SU-DHL-6 (cell line): Measurements from ENCODE around the gene SDC4.

Source experiments
- H2AFZ ChIP-seq: fragments of 200-600 bp; sonication (generic); 2 replicates; pipeline ENCODE4 v1.6.1; 2014; ENCODE audit warnings: low read depth, mild to moderate bottlenecking, moderate library complexity, mixed read lengths, antibody characterized with exemption, low read length; ENCODE audit not compliant: severe bottlenecking
- H3F3A ChIP-seq: fragments of 200-600 bp; shearing (Covaris generic); 2 replicates; pipeline ENCODE4 v1.6.0; 2016; ENCODE audit warnings: antibody characterized with exemption, mild to moderate bottlenecking; ENCODE audit not compliant: insufficient read depth
- H3K27ac ChIP-seq: fragments of 200-600 bp; sonication (generic); 2 replicates; pipeline ENCODE4 v1.5.1; 2016; ENCODE audit warnings: low read depth, mild to moderate bottlenecking, low read length, moderate library complexity, mixed read lengths
- H3K27me3 ChIP-seq: fragments of 200-600 bp; sonication (generic), shearing (Covaris generic); 2 replicates; pipeline ENCODE4 v1.6.0; 2014; ENCODE audit warnings: mild to moderate bottlenecking, low read length
- H3K36me3 ChIP-seq: fragments of 200-600 bp; sonication (generic); 2 replicates; pipeline ENCODE4 v1.6.1; 2014; ENCODE audit warnings: mild to moderate bottlenecking, low read length, mixed read lengths
- H3K4me2 ChIP-seq: fragments of 300-600, 200-600 bp; shearing (Covaris generic), sonication (generic); 2 replicates; pipeline ENCODE4 v1.6.0; 2014; ENCODE audit warnings: low read length, low read depth, mild to moderate bottlenecking; ENCODE audit not compliant: poor library complexity, severe bottlenecking
- H3K4me3 ChIP-seq: fragments of 200-600 bp; sonication (generic); 2 replicates; pipeline ENCODE4 v1.5.1; 2014; ENCODE audit warnings: antibody characterized with exemption, low read length, mild to moderate bottlenecking, mixed read lengths; ENCODE audit not compliant: insufficient read depth, poor library complexity, severe bottlenecking
- H3K79me2 ChIP-seq: fragments of 200-600 bp; sonication (generic); 2 replicates; pipeline ENCODE4 v1.6.1; 2014; ENCODE audit warnings: mild to moderate bottlenecking, low read length, moderate library complexity; ENCODE audit not compliant: insufficient read depth
- H3K9ac ChIP-seq: fragments of 200-600 bp; sonication (generic); 2 replicates; pipeline ENCODE4 v1.7.0; 2014; ENCODE audit warnings: mild to moderate bottlenecking, low read length
- H3K9me2 ChIP-seq: fragments of 200-600 bp; sonication (generic); replicated peaks from 2 replicates; pipeline ENCODE4 v1.6.1; 2014; ENCODE audit warnings: low read length; ENCODE audit not compliant: insufficient read depth
- H3K9me3 ChIP-seq: fragments of 200-600 bp; sonication (generic); 2 replicates; pipeline ENCODE4 v1.6.1; 2014; ENCODE audit warnings: low read length, mixed read lengths; ENCODE audit not compliant: insufficient read depth
- H4K20me1 ChIP-seq: fragments of 200-600 bp; sonication (generic); 2 replicates; pipeline ENCODE4 v1.6.1; 2014; ENCODE audit warnings: low read depth, mild to moderate bottlenecking, antibody characterized with exemption, low read length, moderate library complexity, mixed read lengths
- EZH2phosphoT487 ChIP-seq: fragments of 200-600 bp; sonication (generic), shearing (Covaris generic); conservative IDR thresholded peaks from 2 replicates; pipeline ENCODE4 v1.6.1; 2018; ENCODE audit warnings: mild to moderate bottlenecking, antibody characterized with exemption, low read length, moderate library complexity, mixed read lengths
- TF ChIP-seq, protein P1 (sequence below): fragments of 200-600 bp; sonication (generic); IDR thresholded peaks from one replicate; pipeline ENCODE4 v1.5.1; 2017; ENCODE audit warnings: antibody characterized with exemption, mild to moderate bottlenecking, low read length, moderate library complexity; ENCODE audit not compliant: insufficient read depth, poor library complexity, severe bottlenecking

Gene SDC4

DNA sequence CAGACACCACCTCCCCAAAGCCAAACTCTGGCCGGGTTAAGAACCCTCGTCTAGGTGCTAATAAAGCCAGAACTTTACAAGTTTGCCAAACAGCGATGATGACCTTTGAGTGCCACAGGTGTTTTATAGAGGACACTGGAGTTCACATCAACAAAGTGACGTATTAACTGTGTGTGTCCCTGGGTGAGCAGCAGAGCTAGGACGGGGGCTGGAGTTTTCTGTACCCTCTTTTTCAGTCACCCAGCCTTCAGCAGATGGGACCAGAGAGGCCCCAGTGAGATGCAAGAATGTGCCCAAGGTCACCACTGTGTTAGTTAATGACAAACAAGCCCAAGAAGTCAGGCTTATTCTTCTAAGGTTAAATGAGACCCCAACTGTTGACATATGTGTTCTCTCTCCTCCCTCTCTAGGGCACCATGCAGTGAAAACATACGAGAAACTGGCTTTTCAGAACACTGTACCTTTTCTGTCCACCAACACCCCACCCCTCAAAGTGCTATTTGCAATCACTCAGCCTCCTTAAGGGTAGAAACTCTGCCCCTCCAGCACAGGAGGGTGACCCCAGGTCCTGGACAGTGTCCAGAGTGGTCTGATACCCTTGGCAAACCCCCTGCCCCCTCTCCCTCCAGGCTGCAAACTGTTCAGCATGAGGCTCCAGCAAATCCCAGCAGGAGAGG is 5.2 kb downstream of the SDC4 start:
- TF ChIP-seq, protein P1, sequence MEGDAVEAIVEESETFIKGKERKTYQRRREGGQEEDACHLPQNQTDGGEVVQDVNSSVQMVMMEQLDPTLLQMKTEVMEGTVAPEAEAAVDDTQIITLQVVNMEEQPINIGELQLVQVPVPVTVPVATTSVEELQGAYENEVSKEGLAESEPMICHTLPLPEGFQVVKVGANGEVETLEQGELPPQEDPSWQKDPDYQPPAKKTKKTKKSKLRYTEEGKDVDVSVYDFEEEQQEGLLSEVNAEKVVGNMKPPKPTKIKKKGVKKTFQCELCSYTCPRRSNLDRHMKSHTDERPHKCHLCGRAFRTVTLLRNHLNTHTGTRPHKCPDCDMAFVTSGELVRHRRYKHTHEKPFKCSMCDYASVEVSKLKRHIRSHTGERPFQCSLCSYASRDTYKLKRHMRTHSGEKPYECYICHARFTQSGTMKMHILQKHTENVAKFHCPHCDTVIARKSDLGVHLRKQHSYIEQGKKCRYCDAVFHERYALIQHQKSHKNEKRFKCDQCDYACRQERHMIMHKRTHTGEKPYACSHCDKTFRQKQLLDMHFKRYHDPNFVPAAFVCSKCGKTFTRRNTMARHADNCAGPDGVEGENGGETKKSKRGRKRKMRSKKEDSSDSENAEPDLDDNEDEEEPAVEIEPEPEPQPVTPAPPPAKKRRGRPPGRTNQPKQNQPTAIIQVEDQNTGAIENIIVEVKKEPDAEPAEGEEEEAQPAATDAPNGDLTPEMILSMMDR: no peak
- TF ChIP-seq EZH2phosphoT487: no peak
- no peak overlapping the region for H3K4me2 ChIP-seq
- no peak overlapping the region for H3K4me3 ChIP-seq
- H3K9ac ChIP-seq: no peak overlapping the region
- no peaks in the 10 kb centered on the region for H3K27me3 ChIP-seq
- no peaks in the 10 kb centered on the region for H3K79me2 ChIP-seq
- H4K20me1 ChIP-seq: no peaks in the 10 kb centered on the region
- no peaks in the 10 kb centered on the region for H3K9me3 ChIP-seq
- no peak overlapping the region for H2AFZ ChIP-seq
- H3K9me2 ChIP-seq: no peaks in the 10 kb centered on the region
- H3K36me3 ChIP-seq: no peaks in the 10 kb centered on the region
- no peaks in the 10 kb centered on the region for H3F3A ChIP-seq
- no peak overlapping the region for H3K27ac ChIP-seq

GRCh38 chr20:45341939-45342854 is 6.0 kb downstream of the SDC4 start:
- no peaks in the 10 kb centered on the region for H3K9me2 ChIP-seq
- H3K36me3 ChIP-seq: no peaks in the 10 kb centered on the region
- no peaks in the 10 kb centered on the region for H3K27me3 ChIP-seq
- no peak overlapping the region for H3K4me2 ChIP-seq
- no peaks in the 10 kb centered on the region for H4K20me1 ChIP-seq
- no peaks in the 10 kb centered on the region for H3K9me3 ChIP-seq
- H3F3A ChIP-seq: no peaks in the 10 kb centered on the region
- TF ChIP-seq, protein P1: no peak
- TF ChIP-seq EZH2phosphoT487: no peak
- H3K27ac ChIP-seq: no peak overlapping the region
- no peak overlapping the region for H3K4me3 ChIP-seq
- H3K9ac ChIP-seq: no peak overlapping the region
- H2AFZ ChIP-seq: no peak overlapping the region
- no peaks in the 10 kb centered on the region for H3K79me2 ChIP-seq

DNA sequence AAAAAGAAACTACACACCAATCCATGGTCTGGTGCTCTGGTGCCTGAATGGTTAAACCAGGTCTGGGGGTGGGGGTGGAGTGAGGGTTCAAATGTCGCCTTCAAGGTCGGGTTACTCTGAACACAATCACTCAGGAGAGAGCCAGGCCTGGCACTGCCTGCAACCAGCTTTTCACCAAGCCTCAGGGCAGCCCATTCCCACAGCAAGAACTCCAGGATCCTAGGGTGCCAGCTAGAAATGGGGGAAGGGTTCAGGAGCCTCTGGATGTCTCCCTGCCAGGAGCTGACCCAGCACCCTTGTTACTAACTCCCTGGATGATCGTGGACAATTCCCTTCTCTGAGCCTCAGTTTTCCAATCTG is 6.7 kb downstream of the SDC4 start:
- Histone ChIP-seq H3K36me3 (no peaks in the 10 kb centered on the region), H3F3A (no peaks in the 10 kb centered on the region), H3K4me2 (no peak overlapping the region), H3K9me2 (no peaks in the 10 kb centered on the region), H3K27me3 (no peaks in the 10 kb centered on the region), H3K79me2 (no peaks in the 10 kb centered on the region), H3K9me3 (no peaks in the 10 kb centered on the region), H4K20me1 (no peaks in the 10 kb centered on the region), H3K27ac (no peak overlapping the region), H3K4me3 (no peak overlapping the region), H2AFZ (no peak overlapping the region), H3K9ac (no peak overlapping the region)
- TF ChIP-seq EZH2phosphoT487: no peak
- TF ChIP-seq, protein P1: no peak
